ENCODE data around the gene HOXA11.

HOXA11 gene

GRCh38 chr7:27160546-27161213 is 24.4 kb downstream of the HOXA11 start:
- DNase-seq (ENCODE audit: insufficient read length, low spot score) (peak; percentile 98), FAIRE-seq (peak; percentile 60)
- no peak for TF ChIP-seq POLR2A (IDR thresholded peaks at IDR 0.05; ENCODE audit: low read depth, low read length)

- DNase-seq (ENCODE audit: insufficient read length, low spot score), result no peak
- no peak for FAIRE-seq
- TF ChIP-seq POLR2A (IDR thresholded peaks at IDR 0.05; ENCODE audit: low read depth, low read length), result no peak
Observed at GRCh38 chr7:27160145-27160545, 24.9 kb downstream of the HOXA11 start.

GRCh38 chr7:27159266-27160144 is 25.5 kb downstream of the HOXA11 start:
- no peak for TF ChIP-seq POLR2A (IDR thresholded peaks at IDR 0.05; ENCODE audit: low read depth, low read length)
- FAIRE-seq, result no peak
- no peak for DNase-seq (ENCODE audit: insufficient read length, low spot score)

GRCh38 chr7:27158436-27159265 is 26.4 kb downstream of the HOXA11 start:
- DNase-seq (ENCODE audit: insufficient read length, low spot score) (no peak), FAIRE-seq (no peak)
- no peak for TF ChIP-seq POLR2A (IDR thresholded peaks at IDR 0.05; ENCODE audit: low read depth, low read length)

- FAIRE-seq (no peak), DNase-seq (ENCODE audit: insufficient read length, low spot score) (no peak)
- TF ChIP-seq POLR2A (IDR thresholded peaks at IDR 0.05; ENCODE audit: low read depth, low read length), result no peak
Observed at GRCh38 chr7:27157702-27158431, 27.2 kb downstream of the HOXA11 start.

- no peak for TF ChIP-seq POLR2A (IDR thresholded peaks at IDR 0.05; ENCODE audit: low read depth, low read length)
- FAIRE-seq (no peak), DNase-seq (ENCODE audit: insufficient read length, low spot score) (no peak)
Observed at GRCh38 chr7:27156916-27157701, 27.9 kb downstream of the HOXA11 start.

- TF ChIP-seq POLR2A (IDR thresholded peaks at IDR 0.05; ENCODE audit: low read depth, low read length), result no peak
- FAIRE-seq (no peak), DNase-seq (ENCODE audit: insufficient read length, low spot score) (no peak)
Observed at GRCh38 chr7:27156508-27156898, 28.5 kb downstream of the HOXA11 start, which contains the start of gene HOXA7. Gene HOXA7, minus strand, starts transcription at chr7:27156675. Its CDS starts 130 bp downstream, at chr7:27156545.

- no peak for DNase-seq (ENCODE audit: insufficient read length, low spot score)
Observed at GRCh38 chr7:27155816-27156507, 29.1 kb downstream of the HOXA11 start.

GRCh38 chr7:27154901-27155815 is 29.9 kb downstream of the HOXA11 start:
- FAIRE-seq (no peak), DNase-seq (ENCODE audit: insufficient read length, low spot score) (no peak)
- no peak for TF ChIP-seq POLR2A (IDR thresholded peaks at IDR 0.05; ENCODE audit: low read depth, low read length)

More at GRCh38 chr7:27155816-27156507, 29.1 kb downstream of the HOXA11 start:
- no peak for FAIRE-seq
- TF ChIP-seq POLR2A (IDR thresholded peaks at IDR 0.05; ENCODE audit: low read depth, low read length), result peak; percentile 39

GRCh38 chr7:27154369-27154768 is 30.7 kb downstream of the HOXA11 start:
- FAIRE-seq (no peak), DNase-seq (ENCODE audit: insufficient read length, low spot score) (no peak)
- no peak for TF ChIP-seq POLR2A (IDR thresholded peaks at IDR 0.05; ENCODE audit: low read depth, low read length)

GRCh38 chr7:27153526-27153925 is 31.5 kb downstream of the HOXA11 start:
- FAIRE-seq (no peak), DNase-seq (ENCODE audit: insufficient read length, low spot score) (no peak)
- no peak for TF ChIP-seq POLR2A (IDR thresholded peaks at IDR 0.05; ENCODE audit: low read depth, low read length)

All from H54 (cell line).